ENCODE data around the gene TRAPPC11. TPM values are rescaled to one million over a fixed set of nuclear protein-coding genes. Genes with fewer than 3 reads are reported as not detected.

The TRAPPC11 gene
- total RNA-seq, result 54.3 and 56.1 TPM in 2 replicates
- long read RNA-seq, full-length matches to known transcripts, result 1 of 22 reads
- long read RNA-seq, partial matches to known transcripts, result 15 of 22 reads
- long read RNA-seq, other reads (novel, unspliced or antisense), result 6 of 22 reads

DNA sequence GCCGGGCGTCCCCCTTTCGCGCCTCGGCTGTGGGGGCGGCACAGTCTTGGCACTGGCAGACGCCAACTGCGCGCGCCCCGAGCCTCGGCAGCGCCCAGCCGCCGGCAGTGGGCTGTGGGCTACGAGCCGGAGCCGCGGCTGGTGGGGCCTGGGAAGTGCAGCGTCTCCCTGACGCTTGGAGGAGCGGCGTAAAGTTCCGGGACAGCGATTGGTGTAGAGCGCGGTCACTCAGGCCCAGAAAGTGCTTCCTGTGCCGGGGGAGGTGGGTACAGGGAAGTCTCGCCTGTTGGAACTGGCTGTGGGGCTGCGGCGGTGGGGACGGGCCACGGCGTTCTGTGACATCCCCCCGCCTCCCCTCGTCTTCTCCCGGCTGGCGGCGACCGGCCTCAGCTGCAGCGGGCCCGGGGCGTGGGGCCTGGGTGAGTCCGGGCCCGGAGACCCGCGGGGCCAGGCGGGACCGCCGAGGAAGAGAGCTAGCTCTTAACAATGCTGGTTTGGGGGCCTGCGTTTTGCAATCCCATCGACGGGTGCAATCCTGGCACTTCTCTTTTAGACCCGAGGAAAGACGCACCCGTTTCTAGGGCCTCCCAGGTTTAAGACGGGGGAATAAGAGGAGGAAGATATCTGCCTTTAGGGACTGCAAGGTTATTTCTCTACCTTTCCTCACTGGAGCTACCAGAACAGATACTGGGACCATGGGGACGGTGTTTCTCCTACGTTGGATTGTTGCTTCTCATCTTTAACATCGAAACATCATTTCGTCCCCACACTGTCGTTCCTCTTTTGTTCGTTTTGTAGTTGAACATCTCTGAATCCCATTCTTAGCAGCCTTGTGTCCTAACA, at the start of gene TRAPPC11, which contains the start of gene RWDD4:
TSS of gene TRAPPC11 (plus strand) at position 265 of the 843 bp plus-strand sequence. CDS start 4,575 bp downstream, outside the sequence.
TSS of gene RWDD4 (minus strand) at position 157 of the 843 bp plus-strand sequence. CDS start 233 bp downstream, outside the sequence.
- peak; percentile 93 for DNase-seq (ENCODE audit: low spot score, unreplicated experiment)
- peak; percentile 45 for TF ChIP-seq CTCF (IDR thresholded peaks at IDR 0.05; ENCODE audit: unreplicated experiment)
- peak within 1 kb of the TSS; percentile 91 for H3K27ac Mint-ChIP-seq
- H3K36me3 Mint-ChIP-seq (ENCODE audit: insufficient read depth), result peaks cover 6% of the 10 kb centered on the region
- peak within 1 kb of the TSS; percentile 81 for H3K4me3 Mint-ChIP-seq (ENCODE audit: low read depth)
- peaks cover 18% of the 10 kb centered on the region for H3K4me1 Mint-ChIP-seq (ENCODE audit: low read depth)
- H3K27me3 Mint-ChIP-seq, result no peaks in the 10 kb centered on the region
- H3K9me3 Mint-ChIP-seq (ENCODE audit: low read depth), result no peaks in the 10 kb centered on the region

DNA sequence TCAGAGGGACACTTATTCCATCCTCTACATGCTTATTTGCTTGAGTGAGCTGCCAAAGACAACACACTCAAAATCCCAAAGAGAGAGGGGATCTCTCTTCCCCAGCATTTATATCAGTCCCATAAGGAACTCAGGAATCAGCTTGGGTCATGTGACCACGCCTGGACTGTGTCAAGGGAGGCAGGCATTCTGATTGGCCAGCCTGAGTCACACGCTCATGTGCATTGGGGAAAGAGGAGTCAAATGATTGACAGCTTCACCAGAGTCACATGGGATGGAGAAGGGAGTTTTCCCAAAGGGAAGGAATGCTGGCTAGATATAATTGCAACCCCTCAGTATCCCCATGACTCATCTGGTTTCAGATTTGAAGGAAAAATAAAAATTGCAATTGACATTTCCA, 49.1 kb upstream of the TRAPPC11 start:
- Mint-ChIP-seq H3K36me3 (ENCODE audit: insufficient read depth) (no peaks in the 10 kb centered on the region), H3K27me3 (no peaks in the 10 kb centered on the region), H3K27ac (no peak overlapping the region), H3K4me3 (ENCODE audit: low read depth) (no peak overlapping the region), H3K9me3 (ENCODE audit: low read depth) (no peaks in the 10 kb centered on the region), H3K4me1 (ENCODE audit: low read depth) (peaks cover 10% of the 10 kb centered on the region)
- no peak for TF ChIP-seq CTCF (IDR thresholded peaks at IDR 0.05; ENCODE audit: unreplicated experiment)
- no peak for DNase-seq (ENCODE audit: low spot score, unreplicated experiment)

DNA sequence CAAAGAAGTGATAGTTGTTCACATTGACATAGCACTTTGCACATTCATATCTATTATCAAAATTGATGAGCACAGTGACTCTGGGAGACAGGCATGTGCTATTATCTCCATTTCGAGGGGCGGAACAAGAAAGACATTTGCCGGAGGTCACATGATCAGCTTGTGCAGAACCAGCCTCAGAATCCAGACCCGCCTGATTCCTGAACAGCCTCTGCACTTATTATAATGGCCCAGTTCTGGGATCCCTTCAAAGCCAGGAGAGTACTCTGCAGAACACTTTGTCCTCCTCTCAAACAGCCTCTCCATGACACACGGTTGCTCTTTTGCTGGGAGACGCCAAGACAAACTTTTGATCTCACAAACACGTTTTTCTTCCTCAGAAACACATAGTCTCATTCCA, 48.5 kb upstream of the TRAPPC11 start:
- no peaks in the 10 kb centered on the region for H3K36me3 Mint-ChIP-seq (ENCODE audit: insufficient read depth)
- H3K4me3 Mint-ChIP-seq (ENCODE audit: low read depth), result no peak overlapping the region
- TF ChIP-seq CTCF (IDR thresholded peaks at IDR 0.05; ENCODE audit: unreplicated experiment), result no peak
- H3K9me3 Mint-ChIP-seq (ENCODE audit: low read depth), result no peaks in the 10 kb centered on the region
- no peak for DNase-seq (ENCODE audit: low spot score, unreplicated experiment)
- H3K4me1 Mint-ChIP-seq (ENCODE audit: low read depth), result peaks cover 10% of the 10 kb centered on the region
- H3K27ac Mint-ChIP-seq, result peak overlapping the region; percentile 2
- no peaks in the 10 kb centered on the region for H3K27me3 Mint-ChIP-seq

GRCh38 chr4:183611210-183611830, 47.8 kb upstream of the TRAPPC11 start:
- H3K4me3 Mint-ChIP-seq (ENCODE audit: low read depth), result no peak overlapping the region
- DNase-seq (ENCODE audit: low spot score, unreplicated experiment), result no peak
- no peak for TF ChIP-seq CTCF (IDR thresholded peaks at IDR 0.05; ENCODE audit: unreplicated experiment)
- H3K4me1 Mint-ChIP-seq (ENCODE audit: low read depth), result peaks cover 10% of the 10 kb centered on the region
- no peaks in the 10 kb centered on the region for H3K36me3 Mint-ChIP-seq (ENCODE audit: insufficient read depth)
- H3K9me3 Mint-ChIP-seq (ENCODE audit: low read depth), result no peaks in the 10 kb centered on the region
- H3K27ac Mint-ChIP-seq, result no peak overlapping the region
- no peaks in the 10 kb centered on the region for H3K27me3 Mint-ChIP-seq

Data from progenitor cell of endocrine pancreas (in vitro differentiated cells).